NCI-H510A (cell line): ENCODE data around the gene GRHL1.

Source experiments
- DNase-seq: peaks from one replicate; lab custom pipeline; 2025; lab: John Stamatoyannopoulos, UW

GRHL1 gene

GRCh38 chr2:9949239-9949991 is 2.1 kb upstream of the GRHL1 start:
- DNase-seq: no peak

DNA sequence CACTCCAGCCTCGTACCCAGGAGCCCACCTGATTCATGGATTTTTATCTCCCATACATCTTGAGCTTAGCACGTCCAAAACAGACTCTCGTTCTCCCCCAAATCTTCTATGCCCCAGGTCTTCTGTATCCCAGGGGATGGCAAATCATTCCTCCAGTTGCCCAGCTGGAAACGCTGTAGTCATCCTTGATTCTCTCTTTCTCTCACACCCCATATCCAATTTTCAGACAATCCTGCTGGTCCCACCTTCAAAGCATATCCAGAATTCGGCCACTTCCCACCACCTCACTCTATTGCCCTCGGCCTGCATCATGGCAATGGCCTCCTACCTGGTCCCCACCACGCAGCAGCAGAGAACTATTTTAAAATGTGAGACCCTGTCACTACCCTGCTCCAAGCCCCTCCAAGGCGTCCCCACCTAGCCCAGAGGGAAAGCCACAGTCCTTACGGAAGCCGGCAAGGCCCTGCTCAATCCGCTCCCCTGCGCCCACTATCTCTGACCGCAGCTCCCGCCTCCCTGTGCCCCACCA is 1.4 kb upstream of the GRHL1 start:
- no peak for DNase-seq

GRCh38 chr2:9950521-9951271 is 797 bp upstream of the GRHL1 start:
- peak; percentile 40 for DNase-seq

GRCh38 chr2:9951272-9951521 is 296 bp upstream of the GRHL1 start:
- no peak for DNase-seq

GRCh38 chr2:9952286-9952737 is 819 bp downstream of the GRHL1 start:
- DNase-seq: no peak

DNA sequence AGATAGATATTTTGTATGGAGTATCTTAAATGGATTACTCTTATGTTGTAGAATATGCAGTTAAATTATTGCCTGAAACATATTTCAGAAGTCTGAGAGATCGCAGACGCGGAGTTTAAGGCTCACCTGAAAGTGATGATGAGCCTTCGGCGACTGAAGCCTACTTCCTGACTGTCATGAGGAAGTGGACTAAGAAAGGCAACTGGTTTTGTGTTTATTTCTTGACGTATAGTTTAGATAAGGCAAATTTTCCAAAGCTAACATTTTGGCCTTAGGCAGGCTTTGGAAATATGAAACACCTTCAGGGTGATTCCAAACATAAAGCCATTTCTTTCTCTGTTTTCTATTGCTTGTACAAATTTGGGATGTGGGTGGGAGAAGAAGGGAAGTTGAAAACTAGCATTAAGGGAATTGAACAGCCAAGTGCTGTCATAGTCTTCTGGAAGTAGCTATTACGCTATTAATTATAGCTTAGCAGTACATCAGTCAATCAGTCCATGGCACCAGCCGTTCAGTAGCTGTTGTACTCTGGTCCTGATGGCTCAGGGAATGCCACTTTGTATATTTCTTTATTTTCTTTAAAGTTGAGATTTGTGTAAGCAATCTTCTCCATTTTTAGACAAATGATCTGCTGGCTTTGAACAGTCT is 1.5 kb downstream of the GRHL1 start:
- no peak for DNase-seq

DNA sequence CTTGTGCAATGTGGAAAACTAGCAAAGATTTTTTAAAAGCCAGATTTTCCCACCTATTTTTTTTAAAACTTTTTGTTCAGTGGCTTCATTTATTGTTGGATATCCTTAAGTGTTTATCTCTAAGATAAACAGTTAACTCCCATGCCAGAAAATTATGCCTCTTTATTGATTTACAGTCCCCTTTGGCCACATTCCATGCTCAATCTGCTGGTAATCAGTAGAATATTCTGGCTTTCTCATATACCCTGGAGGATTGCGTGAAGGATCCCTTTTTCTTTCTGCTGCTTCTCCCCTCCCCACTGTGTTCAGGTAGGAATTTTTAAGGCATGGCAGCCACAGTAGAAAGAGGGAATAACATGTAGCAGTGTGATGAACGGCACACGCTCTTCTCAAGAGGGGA is 2.6 kb downstream of the GRHL1 start:
- no peak for DNase-seq

- no peak for DNase-seq
Observed at GRCh38 chr2:9958057-9958456, 6.6 kb downstream of the GRHL1 start.

DNA sequence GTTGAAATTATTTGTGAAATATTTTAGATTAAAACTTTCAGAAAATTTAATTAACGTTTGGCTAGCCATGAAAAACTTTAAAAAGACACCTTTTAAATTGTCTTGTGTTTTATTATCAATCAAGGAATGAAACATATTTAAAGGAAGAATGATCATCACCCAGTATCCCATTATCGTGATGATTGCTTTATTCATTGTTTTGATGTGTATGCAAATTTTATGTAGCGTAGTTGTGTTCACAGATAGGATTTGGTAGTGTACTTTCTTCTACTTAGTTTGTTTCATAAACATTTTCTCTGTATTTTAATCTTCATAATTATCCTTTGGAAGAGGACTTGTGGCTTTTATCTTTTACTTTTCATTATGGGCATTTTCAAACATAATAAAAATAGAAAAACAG is 7.8 kb downstream of the GRHL1 start:
- DNase-seq: no peak

- no peak for DNase-seq
Observed at GRCh38 chr2:9961013-9961412, 9.5 kb downstream of the GRHL1 start.

DNA sequence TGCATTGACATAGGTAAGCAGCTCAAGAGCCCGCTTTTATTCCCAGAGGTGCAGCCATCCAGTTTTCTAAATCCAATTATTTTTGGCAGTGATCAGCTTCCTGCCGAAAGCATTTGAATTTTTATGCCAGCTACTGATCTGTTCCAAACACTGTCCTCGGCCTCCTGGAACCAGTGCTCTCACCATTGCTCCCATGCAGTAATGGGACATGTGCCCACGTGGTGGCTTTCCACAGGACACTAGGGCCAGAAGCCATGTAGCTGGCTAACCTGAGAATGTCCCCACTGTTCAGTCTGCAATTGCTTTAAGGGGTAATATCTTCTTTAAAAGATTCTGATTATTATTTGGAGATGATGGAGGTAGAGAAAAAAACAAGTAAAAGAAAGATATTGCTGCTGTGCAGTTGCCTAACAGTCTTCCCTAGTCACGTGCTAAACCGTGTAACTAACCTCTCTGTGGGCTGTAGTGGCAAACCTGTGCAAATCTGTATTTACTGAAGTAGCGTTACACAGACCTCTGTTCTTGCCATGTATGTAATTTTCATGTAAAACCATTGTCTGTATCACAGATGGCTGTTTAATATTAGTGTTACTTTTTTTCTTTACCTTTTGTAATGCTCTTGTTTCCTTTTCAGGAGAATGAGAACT is 13.0 kb downstream of the GRHL1 start:
- no peak for DNase-seq

- no peak for DNase-seq
Observed at GRCh38 chr2:9965119-9965822, 13.8 kb downstream of the GRHL1 start.

DNA sequence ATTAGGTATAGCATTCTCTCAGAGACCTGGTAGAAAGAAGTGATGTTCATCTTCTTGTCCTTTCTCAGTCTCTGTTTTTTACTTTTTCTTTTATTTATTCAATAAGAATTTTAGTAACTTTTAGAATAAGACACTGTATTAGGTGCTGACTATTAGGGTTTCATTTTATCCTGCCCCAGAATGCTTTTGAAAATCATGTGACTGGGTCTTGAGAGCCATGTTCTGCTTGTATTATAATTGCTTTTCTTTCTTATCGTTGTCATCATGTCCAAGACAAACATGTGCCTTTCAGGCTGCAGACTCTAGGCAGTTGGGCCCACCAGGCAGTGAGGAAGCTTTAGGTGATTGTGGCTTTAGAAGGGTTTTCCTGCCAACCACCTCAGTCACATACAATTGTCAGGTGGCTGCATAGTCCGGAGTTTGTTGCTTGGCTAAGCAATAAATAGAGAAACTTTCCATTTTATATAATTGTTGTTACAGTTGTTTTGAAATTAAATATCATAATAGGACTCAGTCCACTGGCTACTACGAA is 15.1 kb downstream of the GRHL1 start:
- DNase-seq: no peak

DNA sequence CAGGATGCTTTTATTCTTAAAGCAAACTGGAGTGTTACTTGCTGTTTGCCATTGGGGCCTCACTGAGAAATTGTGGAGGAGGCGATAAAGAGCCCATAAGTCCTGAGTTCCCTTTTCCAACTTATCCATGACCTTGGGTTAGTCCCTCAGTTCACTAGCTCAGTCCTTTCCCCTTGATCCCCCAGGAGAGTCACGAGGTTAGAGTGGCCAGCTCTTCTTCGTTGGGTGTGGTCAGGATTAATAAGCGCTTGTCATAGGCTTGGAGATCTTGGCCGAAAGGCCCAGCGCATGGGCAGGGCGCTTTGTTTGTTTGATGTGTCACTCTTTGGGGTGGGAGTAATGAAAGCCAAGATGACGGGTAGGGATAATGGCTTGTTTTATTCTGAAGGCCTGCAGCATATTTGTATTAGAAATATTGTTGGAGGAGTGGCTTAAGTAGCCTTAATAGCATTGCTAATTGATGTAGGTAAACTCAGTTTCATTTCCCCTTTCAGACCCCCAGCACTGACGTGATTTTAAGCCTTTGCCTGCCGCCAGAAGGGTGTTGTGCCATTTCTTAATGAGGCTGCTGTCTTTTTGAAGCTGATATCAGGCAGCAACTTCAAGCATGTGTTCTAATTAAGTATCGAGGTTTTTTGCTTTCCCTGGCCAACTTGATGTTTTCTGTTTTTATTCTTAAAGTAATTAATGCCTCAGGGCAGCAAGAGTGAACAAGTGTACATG is 15.7 kb downstream of the GRHL1 start:
- no peak for DNase-seq

- no peak for DNase-seq
Observed at GRCh38 chr2:9968553-9969497, 17.3 kb downstream of the GRHL1 start.

GRCh38 chr2:9970200-9971044 is 18.9 kb downstream of the GRHL1 start:
- DNase-seq: no peak

GRCh38 chr2:9971105-9971818 is 19.8 kb downstream of the GRHL1 start:
- DNase-seq: no peak

GRCh38 chr2:9971890-9972289 is 20.4 kb downstream of the GRHL1 start:
- no peak for DNase-seq
